K562 (cell line): Measurements from ENCODE around the gene NONO.

Experiments used
- CTCF ChIP-seq, 3 experiments: IDR thresholded peaks in 2 of 3; conservative IDR thresholded peaks in 1 of 3; 2 replicates each; pipeline ENCODE4 v1.5.1; 2011 to 2012; ENCODE audit warnings: low read length in 3 of 3, mild to moderate bottlenecking in 3 of 3, control low read depth in 2 of 3, improper control_type of control experiment in 1 of 3, inconsistent platforms in 1 of 3, low read depth in 1 of 3, mixed read lengths in 1 of 3, moderate library complexity in 1 of 3; ENCODE audit not compliant: insufficient read depth in 2 of 3
- EZH2 ChIP-seq: IDR thresholded peaks from 2 replicates; pipeline ENCODE4 v1.6.1; 2012; ENCODE audit warnings: low read depth, mild to moderate bottlenecking, inconsistent platforms, low read length, borderline replicate concordance
- MAX ChIP-seq: sonication (generic); formaldehyde crosslinking; IDR thresholded peaks from 2 replicates; pipeline ENCODE4 v1.9.0; 2022; ENCODE audit warnings: mild to moderate bottlenecking, missing genetic modification reagents
- MXI1 ChIP-seq: IDR thresholded peaks from 2 replicates; pipeline ENCODE4 v1.6.1; 2011; ENCODE audit warnings: low read depth, mild to moderate bottlenecking, improper control_type of control experiment, low read length
- NBN ChIP-seq: fragments of 450-650 bp; IDR thresholded peaks from 2 replicates; pipeline ENCODE4 v1.6.1; 2016; ENCODE audit warnings: low read depth, mild to moderate bottlenecking
- POLR2A ChIP-seq: fragments of 450-650 bp; conservative IDR thresholded peaks from 2 replicates; pipeline ENCODE4 v1.6.1; 2016
- PYGO2 ChIP-seq: fragments of 450-650 bp; IDR thresholded peaks from 2 replicates; pipeline ENCODE4 v1.6.1; 2016; ENCODE audit warnings: mild to moderate bottlenecking, missing genetic modification characterization, moderate library complexity, missing compliant biosample characterization
- RAD21 ChIP-seq, 2 experiments: fragments of 250-450 bp in 1 of 2; fragments of 450-650 bp in 1 of 2; sonication (Bioruptor Pico) in 1 of 2; formaldehyde crosslinking in 1 of 2; IDR thresholded peaks in 1 of 2; conservative IDR thresholded peaks in 1 of 2; 2 replicates each; pipeline versions ENCODE4 v1.4.0 to v1.8.0; 2020 to 2022; ENCODE audit warnings: mild to moderate bottlenecking in 2 of 2, moderate library complexity in 1 of 2
- SMARCA5 ChIP-seq: fragments of 450-650 bp; IDR thresholded peaks from 2 replicates; pipeline ENCODE4 v1.6.1; 2016
- ZNF830 ChIP-seq: fragments of 250-450 bp; sonication (Bioruptor Pico); IDR thresholded peaks from 2 replicates; pipeline ENCODE4 v1.5.0; 2021; ENCODE audit warnings: mild to moderate bottlenecking

GRCh38 chrX:71241301-71241700 lies 42.1 kb upstream of the NONO start:
- TF ChIP-seq RAD21 (CRISPR knock-in tag; conservative IDR thresholded peaks at IDR 0.05 in 1 of 2, IDR thresholded peaks at IDR 0.05 in 1 of 2) (no peak), CTCF (IDR thresholded peaks at IDR 0.05 in 2 of 3, conservative IDR thresholded peaks at IDR 0.05 in 1 of 3; ENCODE audit: insufficient read depth in 2 of 3, low read depth in 1 of 3, low read length in 3 of 3) (no peak), PYGO2 (no peak), POLR2A (no peak), EZH2 (no peak), NBN (no peak), MAX (CRISPR knock-in tag) (no peak), ZNF830 (no peak), SMARCA5 (no peak), MXI1 (no peak)
